Stromal cell of bone marrow (primary cell): Measurements from ENCODE around the gene RAB8A.

Experiments used
- DNase-seq: peaks from one replicate; pipeline ENCODE4 v3.0.0-alpha.2; 2012; ENCODE audit warnings: low read depth

The RAB8A gene

DNA sequence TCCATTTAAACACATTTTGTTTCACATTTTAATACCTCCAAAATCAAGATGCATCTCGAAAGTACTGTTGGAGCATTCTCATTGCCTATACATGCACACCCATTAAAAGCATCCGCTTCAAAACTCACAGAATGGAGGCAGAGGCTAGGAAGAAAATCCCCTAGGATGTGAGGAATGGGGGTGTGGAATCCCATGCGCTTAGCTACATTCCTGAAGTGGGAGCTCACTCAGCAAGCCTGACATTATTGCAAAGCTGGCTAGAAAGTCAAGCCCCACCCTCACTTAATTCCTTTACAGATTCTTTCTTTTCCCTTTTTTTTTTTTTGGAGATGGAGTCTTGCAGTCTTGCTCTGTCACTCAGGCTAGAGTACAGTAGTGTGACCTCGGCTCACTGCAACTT lies 68.9 kb downstream of the RAB8A start:
- peak; percentile 66 for DNase-seq
